ENCODE data around the gene RANBP17.
"Not testable (repeated sequence)": the region's sequence is repeated elsewhere in the genome, so short reads cannot be mapped to it uniquely, and the experiment has no call there.

The RANBP17 gene

DNA sequence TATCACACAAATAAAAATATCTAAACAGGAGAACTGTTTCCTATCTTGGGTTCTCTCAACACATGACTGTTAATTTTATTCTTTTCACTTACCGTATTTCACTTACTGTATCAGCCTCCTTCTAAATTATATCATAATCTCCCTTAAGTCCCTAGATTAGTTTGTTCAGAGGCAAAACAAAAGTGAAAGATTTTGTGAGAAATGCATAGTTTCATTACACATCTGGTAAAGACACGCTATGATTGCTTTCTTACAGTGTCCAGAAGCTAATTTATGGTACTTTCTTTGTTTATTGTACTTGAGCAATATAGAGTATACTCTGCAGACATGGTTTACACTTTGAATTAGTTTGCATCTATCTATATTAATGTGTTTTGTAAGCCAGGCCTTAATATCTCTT is 287.5 kb downstream of the RANBP17 start:
- Mint-ChIP-seq H3K36me3 (no peaks in the 10 kb centered on the region), H3K27ac (no peak overlapping the region)
- no peak for ATAC-seq (replicated peaks)

DNA sequence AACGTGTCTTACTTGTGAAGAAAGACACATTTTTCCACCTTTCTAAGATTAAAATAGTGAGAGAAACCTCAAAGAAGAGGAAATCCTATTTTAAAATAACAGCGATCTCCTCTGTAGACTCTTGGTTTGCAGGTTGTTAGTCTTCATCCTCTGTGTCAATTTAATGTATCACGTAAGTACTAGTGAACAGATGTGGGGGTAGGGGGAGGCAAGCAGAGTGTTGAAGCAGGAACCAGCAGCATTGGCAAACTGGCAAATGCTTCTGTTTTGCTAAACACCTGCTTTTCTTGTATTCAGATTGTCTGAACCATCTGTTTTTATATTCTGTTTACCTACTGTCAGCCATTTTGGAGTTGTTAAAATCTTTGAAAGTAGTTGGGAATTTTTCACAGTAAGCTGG is 288.0 kb downstream of the RANBP17 start:
- no peak overlapping the region for H3K4me3 Mint-ChIP-seq
- peaks cover 0 to 10% of the 10 kb centered on the region in 2 donors for H3K4me1 Mint-ChIP-seq
- no peaks in the 10 kb centered on the region for H3K27me3 Mint-ChIP-seq
- DNase-seq (no peak), ATAC-seq (replicated peaks) (no peak)
- H3K27ac Mint-ChIP-seq, result no peak overlapping the region
- no peaks in the 10 kb centered on the region for H3K36me3 Mint-ChIP-seq
- no peaks in the 10 kb centered on the region for H3K9me3 Mint-ChIP-seq

More for the DNA sequence above, 287.5 kb downstream of the RANBP17 start:
- Mint-ChIP-seq H3K4me1 (peaks cover 0 to 10% of the 10 kb centered on the region in 2 donors), H3K4me3 (no peak overlapping the region), H3K9me3 (no peaks in the 10 kb centered on the region), H3K27me3 (no peaks in the 10 kb centered on the region)
- no peak for DNase-seq

DNA sequence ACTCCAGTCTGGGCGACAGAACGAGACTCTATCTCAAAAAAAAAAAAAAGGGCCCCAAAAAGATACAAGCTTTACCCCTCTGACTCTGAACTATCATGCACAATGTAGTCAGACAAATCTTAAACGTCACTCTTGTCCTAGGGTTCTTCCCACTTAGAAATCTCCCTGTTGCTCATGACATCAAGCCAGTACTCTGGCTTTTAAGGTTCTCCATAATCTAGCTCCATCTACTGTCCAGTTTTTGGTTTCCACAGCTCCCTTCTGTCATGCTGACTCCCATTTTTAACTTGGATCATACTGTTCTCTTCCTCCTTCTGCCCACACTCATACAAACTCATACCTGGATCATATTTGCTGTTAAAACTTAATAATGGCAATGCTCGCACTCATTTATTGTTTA is 290.6 kb downstream of the RANBP17 start:
- DNase-seq (no peak), ATAC-seq (replicated peaks) (no peak)
- Mint-ChIP-seq H3K27ac (no peak overlapping the region), H3K4me3 (no peak overlapping the region), H3K27me3 (no peaks in the 10 kb centered on the region), H3K9me3 (no peaks in the 10 kb centered on the region), H3K4me1 (peaks cover 0 to 10% of the 10 kb centered on the region in 2 donors), H3K36me3 (no peaks in the 10 kb centered on the region)

DNA sequence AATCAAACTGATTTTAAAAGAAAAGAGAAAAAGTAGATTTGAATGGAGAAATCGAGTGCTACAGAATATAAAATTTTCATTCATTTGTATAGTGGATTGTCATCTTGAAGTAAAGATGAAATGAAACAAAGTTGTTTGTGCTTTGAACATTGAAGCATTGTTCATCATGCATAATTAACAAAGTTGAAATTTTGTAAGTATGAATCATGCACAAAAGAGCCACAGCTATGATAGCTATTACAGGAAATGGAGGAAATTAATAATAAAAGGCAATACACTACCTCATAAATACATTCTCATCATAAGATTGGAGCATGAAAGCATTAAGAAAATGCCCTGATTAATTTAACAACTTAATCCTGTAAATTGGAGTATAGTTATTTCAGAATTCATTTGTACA is 293.8 kb downstream of the RANBP17 start:
- Mint-ChIP-seq H3K27me3 (no peaks in the 10 kb centered on the region), H3K4me3 (no peak overlapping the region), H3K27ac (no peak overlapping the region), H3K36me3 (no peaks in the 10 kb centered on the region), H3K9me3 (no peaks in the 10 kb centered on the region), H3K4me1 (peaks cover 0 to 5% of the 10 kb centered on the region in 2 donors)
- DNase-seq (no peak), ATAC-seq (replicated peaks) (no peak)

DNA sequence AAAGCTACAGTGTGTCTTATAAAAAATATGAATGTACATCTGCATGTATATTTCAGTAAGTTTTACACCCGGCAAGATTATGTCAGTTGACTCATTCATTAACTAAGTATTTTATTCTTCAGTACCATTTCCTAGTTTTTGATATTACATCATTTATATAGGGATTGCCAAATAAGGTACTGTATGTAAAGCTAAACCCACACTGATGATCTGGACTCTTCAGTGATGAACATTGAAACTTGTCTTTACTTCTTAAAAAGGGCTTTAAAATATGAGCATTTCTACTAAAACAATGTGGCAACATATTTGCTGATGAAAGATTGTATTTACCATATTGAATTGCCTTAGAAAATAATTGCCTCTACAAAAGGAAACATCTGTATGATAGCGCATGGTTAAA is 295.5 kb downstream of the RANBP17 start:
- DNase-seq (no peak), ATAC-seq (replicated peaks) (no peak)
- Mint-ChIP-seq H3K4me3 (no peak overlapping the region), H3K4me1 (peaks cover 0 to 5% of the 10 kb centered on the region in 2 donors), H3K36me3 (no peaks in the 10 kb centered on the region), H3K9me3 (no peaks in the 10 kb centered on the region), H3K27me3 (no peaks in the 10 kb centered on the region), H3K27ac (no peak overlapping the region)

DNA sequence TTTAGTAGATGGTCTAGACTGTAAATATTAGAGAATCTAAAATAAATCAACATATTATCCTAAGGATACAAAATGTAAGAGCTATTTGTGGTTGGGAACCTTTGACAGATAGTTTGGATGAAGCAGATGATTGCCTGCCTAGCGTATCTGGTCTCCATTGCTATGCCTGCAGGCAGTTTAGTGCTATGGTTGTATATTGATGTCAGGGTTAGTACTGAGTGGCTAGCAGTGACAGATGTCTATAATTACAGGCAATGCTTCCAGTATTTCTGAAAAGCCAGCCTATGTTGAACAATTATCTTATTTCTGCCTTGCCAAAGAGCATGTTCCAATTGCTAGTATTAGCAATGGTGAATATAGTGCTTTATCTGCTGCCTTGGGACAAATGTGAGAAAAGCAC is 296.0 kb downstream of the RANBP17 start:
- H3K27me3 Mint-ChIP-seq, result no peaks in the 10 kb centered on the region
- H3K4me3 Mint-ChIP-seq, result no peak overlapping the region
- no peak for DNase-seq
- H3K9me3 Mint-ChIP-seq, result no peaks in the 10 kb centered on the region
- H3K27ac Mint-ChIP-seq, result no peak overlapping the region
- H3K4me1 Mint-ChIP-seq, result peaks cover 0 to 5% of the 10 kb centered on the region in 2 donors
- no peaks in the 10 kb centered on the region for H3K36me3 Mint-ChIP-seq
- no peak for ATAC-seq (replicated peaks)

DNA sequence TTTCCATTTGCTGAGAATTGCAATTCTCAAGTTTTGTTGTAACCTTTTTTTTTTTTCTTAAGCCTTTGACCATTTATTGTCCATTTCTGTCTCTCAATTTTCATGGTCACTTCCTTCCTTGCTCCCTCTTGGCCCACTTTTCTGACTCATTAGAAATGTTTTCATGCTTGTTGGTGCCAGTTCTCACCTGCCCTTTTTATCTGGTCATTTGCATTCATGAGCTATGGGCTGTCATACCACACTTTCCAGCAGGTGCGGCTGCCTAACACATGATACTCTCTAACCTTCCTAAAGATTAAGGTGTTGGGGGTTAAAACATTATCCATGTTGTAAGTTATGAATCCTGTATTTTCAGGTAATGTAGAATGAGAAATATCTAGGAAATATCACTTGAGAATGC is 296.8 kb downstream of the RANBP17 start:
- Mint-ChIP-seq H3K27ac (no peak overlapping the region), H3K4me1 (peaks cover 0 to under 1% of the 10 kb centered on the region in 2 donors), H3K36me3 (no peaks in the 10 kb centered on the region), H3K9me3 (no peaks in the 10 kb centered on the region), H3K4me3 (no peak overlapping the region), H3K27me3 (no peaks in the 10 kb centered on the region)
- ATAC-seq (replicated peaks) (no peak), DNase-seq (no peak)

DNA sequence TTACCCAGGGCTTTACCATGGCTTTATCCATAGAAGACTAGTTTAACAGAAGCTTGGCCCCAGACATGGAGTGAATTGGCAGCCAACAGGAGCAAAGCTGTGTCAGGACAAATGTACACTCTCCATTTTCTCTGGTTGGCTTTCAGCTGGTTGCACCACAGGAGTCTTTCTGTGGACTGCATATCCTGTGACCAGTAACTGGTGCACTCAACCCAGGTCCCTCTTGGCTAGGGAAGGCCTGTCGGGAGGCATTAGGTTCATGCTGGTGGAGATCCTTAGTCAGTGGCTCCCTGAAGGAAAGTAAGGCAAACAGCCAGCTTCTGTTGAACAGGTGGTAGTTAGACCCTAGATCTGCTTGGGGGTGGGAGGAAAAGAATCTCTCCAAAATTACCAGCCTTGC is 300.3 kb downstream of the RANBP17 start:
- no peaks in the 10 kb centered on the region for H3K9me3 Mint-ChIP-seq
- no peak for ATAC-seq (replicated peaks)
- peaks cover 4 to 5% of the 10 kb centered on the region in 2 donors for H3K27me3 Mint-ChIP-seq
- no peaks in the 10 kb centered on the region for H3K36me3 Mint-ChIP-seq
- H3K4me3 Mint-ChIP-seq, result no peak overlapping the region
- DNase-seq, result no peak
- no peak overlapping the region for H3K27ac Mint-ChIP-seq
- no peaks in the 10 kb centered on the region for H3K4me1 Mint-ChIP-seq

DNA sequence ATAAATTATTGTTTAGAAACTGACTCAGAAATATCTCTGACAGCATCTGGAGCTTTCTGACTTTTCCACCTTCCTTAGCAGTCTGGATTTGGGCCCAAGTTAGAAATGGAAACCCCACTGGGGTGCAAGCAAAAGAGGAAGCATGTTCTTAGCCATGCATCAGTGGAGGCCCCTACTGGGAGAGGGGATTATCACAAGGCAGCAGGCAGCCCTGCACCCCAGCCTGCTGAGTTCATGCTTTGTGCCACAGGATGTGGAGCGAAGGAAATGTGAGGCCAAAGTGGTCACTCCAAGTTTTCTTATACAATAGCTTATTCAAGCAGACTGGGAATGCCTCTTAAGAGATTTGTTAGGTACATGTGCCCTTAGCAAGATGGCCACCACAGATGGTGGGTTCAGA is 300.8 kb downstream of the RANBP17 start:
- H3K36me3 Mint-ChIP-seq, result no peaks in the 10 kb centered on the region
- no peak overlapping the region for H3K4me3 Mint-ChIP-seq
- peak in 1 of 2 donors; percentile 53 for ATAC-seq (replicated peaks)
- no peak overlapping the region for H3K27ac Mint-ChIP-seq
- H3K4me1 Mint-ChIP-seq, result no peaks in the 10 kb centered on the region
- H3K27me3 Mint-ChIP-seq, result peaks cover 4 to 5% of the 10 kb centered on the region in 2 donors
- no peaks in the 10 kb centered on the region for H3K9me3 Mint-ChIP-seq
- no peak for DNase-seq

DNA sequence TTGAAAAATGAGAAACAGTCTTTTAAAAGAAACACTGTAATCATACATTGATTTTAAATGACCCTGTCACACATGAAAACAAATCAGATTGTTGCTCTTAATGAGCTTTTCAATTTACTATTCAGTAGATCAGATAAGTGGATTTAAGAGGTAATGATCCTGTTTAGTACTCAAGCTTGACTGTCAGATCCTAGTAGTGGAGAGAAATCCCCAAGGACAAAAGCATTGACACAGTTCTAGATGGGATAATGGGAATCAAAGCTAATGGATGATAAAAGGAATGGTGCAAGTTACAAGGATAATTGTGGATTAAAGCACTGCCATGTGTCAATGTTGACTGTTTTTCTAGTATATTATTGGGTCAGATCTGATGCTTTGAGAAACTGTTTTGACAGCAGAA is 304.9 kb downstream of the RANBP17 start:
- Mint-ChIP-seq H3K4me1 (no peaks in the 10 kb centered on the region), H3K9me3 (no peaks in the 10 kb centered on the region), H3K4me3 (no peak overlapping the region), H3K27me3 (peaks cover 4 to 5% of the 10 kb centered on the region in 2 donors), H3K27ac (no peak overlapping the region), H3K36me3 (no peaks in the 10 kb centered on the region)
- DNase-seq (no peak), ATAC-seq (replicated peaks) (no peak)

DNA sequence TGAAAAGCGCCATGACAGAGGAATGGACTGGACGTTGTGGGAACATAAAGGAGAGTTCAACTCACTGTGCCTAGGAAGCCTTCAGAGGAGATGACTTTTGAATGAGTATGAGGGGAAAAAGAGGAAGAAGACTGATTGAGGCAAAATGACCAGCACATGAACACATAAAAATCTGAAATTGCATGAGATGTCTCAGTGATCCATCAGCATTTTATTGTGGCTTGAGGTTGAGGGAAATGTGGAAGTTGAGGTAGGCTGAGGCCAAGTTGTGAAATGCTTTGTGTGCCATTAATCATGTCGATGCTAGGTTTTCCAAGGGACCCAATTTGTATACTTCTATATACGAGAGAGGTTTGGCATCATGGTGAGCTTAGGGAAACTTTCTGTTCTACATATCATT is 306.4 kb downstream of the RANBP17 start:
- no peaks in the 10 kb centered on the region for H3K4me1 Mint-ChIP-seq
- DNase-seq (no peak), ATAC-seq (replicated peaks) (no peak)
- no peak overlapping the region for H3K4me3 Mint-ChIP-seq
- no peaks in the 10 kb centered on the region for H3K9me3 Mint-ChIP-seq
- peaks cover 4 to 5% of the 10 kb centered on the region in 2 donors for H3K27me3 Mint-ChIP-seq
- no peak overlapping the region for H3K27ac Mint-ChIP-seq
- no peaks in the 10 kb centered on the region for H3K36me3 Mint-ChIP-seq

DNA sequence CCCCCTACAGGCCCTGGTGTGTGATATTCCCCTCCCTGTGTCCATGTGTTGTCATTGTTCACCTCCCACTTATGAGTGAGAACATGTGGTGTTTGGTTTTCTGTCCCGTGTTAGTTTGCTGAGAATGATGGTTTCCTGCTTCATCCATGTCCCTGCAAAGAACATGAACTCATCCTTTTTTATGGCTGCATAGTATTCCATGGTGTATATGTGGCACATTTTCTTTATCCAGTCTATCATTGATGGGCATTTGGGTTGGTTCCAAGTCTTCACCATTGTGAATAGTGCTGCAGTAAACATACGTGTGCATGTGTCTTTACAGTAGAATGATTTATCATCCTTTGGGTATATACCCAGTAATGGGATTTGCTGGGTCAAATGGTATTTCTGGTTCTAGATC is 313.1 kb downstream of the RANBP17 start:
- not testable (repeated sequence) for H3K4me1 Mint-ChIP-seq; DNase-seq; H3K9me3 Mint-ChIP-seq; H3K4me3 Mint-ChIP-seq; ATAC-seq (replicated peaks); H3K27ac Mint-ChIP-seq; H3K27me3 Mint-ChIP-seq; H3K36me3 Mint-ChIP-seq

DNA sequence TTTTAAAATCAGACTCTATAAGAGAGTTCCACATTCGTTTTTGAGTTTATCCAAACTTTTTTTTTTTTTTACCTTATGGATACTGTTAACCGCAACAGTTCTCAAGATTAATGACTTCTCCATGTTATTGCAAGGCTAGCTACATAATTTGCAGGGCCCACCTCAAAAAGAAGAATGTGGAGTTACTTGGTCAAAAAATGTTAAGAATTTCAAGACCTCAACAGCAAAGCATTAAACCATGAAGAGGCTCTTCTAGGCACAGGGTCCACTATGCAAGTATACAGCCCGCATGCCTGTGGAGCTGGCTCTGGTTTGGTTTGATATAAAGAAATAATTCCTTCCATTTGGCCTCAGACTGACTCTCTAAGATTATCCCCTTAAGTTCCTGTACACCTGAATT is 313.9 kb downstream of the RANBP17 start:
- ATAC-seq (replicated peaks), result no peak
- Mint-ChIP-seq H3K4me1 (no peaks in the 10 kb centered on the region), H3K36me3 (no peaks in the 10 kb centered on the region), H3K27ac (no peak overlapping the region), H3K27me3 (peaks cover 3 to 7% of the 10 kb centered on the region in 2 donors), H3K4me3 (no peak overlapping the region), H3K9me3 (peaks cover 0 to 4% of the 10 kb centered on the region in 2 donors)
- DNase-seq, result no peak

DNA sequence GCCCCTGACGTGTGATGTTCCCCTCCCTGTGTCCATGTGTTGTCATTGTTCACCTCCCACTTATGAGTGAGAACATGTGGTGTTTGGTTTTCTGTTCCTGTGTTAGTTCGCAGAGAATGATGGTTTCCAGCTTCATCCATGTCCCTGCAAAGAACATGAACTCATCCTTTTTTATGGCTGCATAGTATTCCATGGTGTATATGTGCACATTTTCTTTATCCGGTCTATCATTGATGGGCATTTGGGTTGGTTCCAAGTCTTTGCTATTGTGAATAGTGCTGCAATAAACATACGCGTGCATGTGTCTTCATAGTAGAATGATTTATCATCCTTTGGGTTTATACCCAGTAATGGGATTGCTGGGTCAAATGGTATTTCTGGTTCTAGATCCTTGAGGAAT is 316.4 kb downstream of the RANBP17 start:
- ATAC-seq (replicated peaks), result not testable (repeated sequence)

DNA sequence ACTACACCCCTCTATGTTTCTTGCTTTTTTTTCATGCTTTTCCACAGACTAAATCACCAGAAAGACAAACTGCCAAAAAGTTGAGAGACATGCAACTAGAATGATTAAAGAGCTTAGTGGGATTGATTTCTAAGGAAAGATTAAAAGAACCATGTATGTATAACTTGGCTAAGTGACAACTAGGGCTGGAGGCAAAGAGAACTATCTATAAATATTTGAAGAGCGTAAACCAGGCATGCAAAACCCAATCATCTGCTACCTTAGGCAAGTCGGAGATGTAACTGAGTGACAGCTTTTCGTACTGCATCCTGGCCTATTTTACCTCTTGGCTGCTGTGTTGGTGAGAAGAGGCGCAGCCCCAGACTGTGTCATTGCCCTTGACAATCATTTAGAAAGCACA is 326.2 kb downstream of the RANBP17 start:
- Mint-ChIP-seq H3K4me3 (no peak overlapping the region), H3K4me1 (no peaks in the 10 kb centered on the region), H3K9me3 (peaks cover 0 to 3% of the 10 kb centered on the region in 2 donors), H3K36me3 (no peaks in the 10 kb centered on the region), H3K27me3 (peaks cover 5 to 7% of the 10 kb centered on the region in 2 donors), H3K27ac (no peak overlapping the region)
- DNase-seq (no peak), ATAC-seq (replicated peaks) (no peak)

More for the DNA sequence above, 316.4 kb downstream of the RANBP17 start:
- H3K4me1 Mint-ChIP-seq, DNase-seq, H3K27ac Mint-ChIP-seq, H3K27me3 Mint-ChIP-seq, H3K36me3 Mint-ChIP-seq, H3K9me3 Mint-ChIP-seq, H3K4me3 Mint-ChIP-seq: not testable (repeated sequence)

DNA sequence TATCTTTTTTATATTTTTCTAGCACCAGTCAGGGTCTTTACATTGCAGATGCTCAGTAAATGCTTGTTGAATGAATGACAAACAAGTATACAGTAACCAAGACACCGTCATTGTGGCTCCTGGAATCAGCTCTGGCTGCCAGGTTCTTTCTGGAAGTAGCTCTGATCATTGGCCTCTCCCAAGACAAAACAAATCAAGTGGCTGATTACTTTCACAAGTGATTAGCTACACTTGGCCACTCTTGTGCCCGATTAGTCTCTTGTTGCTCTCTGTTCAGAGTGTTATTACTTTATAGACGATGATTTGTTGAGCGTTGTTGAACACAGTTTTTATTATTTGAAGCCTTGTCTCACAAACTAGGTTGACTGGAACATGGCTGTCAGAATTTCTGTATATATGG is 327.6 kb downstream of the RANBP17 start:
- no peak for DNase-seq
- H3K27me3 Mint-ChIP-seq, result peaks cover 0 to 5% of the 10 kb centered on the region in 2 donors
- H3K36me3 Mint-ChIP-seq, result no peaks in the 10 kb centered on the region
- H3K4me1 Mint-ChIP-seq, result no peaks in the 10 kb centered on the region
- H3K4me3 Mint-ChIP-seq, result no peak overlapping the region
- no peak overlapping the region for H3K27ac Mint-ChIP-seq
- no peak for ATAC-seq (replicated peaks)
- H3K9me3 Mint-ChIP-seq, result no peaks in the 10 kb centered on the region
